MM.1S (cell line): Measurements from ENCODE around the gene C17orf50.

Source experiments
- DNase-seq: peaks from one replicate; pipeline ENCODE4 v3.0.0-alpha.2; 2015
- H2AFZ ChIP-seq: fragments of 300-600 bp; sonication (generic); 2 replicates; pipeline ENCODE4 v1.6.0; 2016; ENCODE audit warnings: antibody characterized with exemption, low read length
- H3F3A ChIP-seq: fragments of 300-600 bp; sonication (generic); 2 replicates; pipeline ENCODE4 v1.6.1; 2016; ENCODE audit warnings: mild to moderate bottlenecking, antibody characterized with exemption, low read length, moderate library complexity, mixed read lengths; ENCODE audit not compliant: insufficient read depth
- H3K27ac ChIP-seq: fragments of 300-600 bp; sonication (generic); 2 replicates; pipeline ENCODE4 v1.5.1; 2016; ENCODE audit warnings: mild to moderate bottlenecking, low read length
- H3K27me3 ChIP-seq: fragments of 300-600 bp; sonication (generic); replicated peaks from 2 replicates; pipeline ENCODE4 v1.6.0; 2016; ENCODE audit warnings: low read length; ENCODE audit not compliant: insufficient read depth
- H3K36me3 ChIP-seq: fragments of 300-600 bp; sonication (generic); replicated peaks from 2 replicates; pipeline ENCODE4 v1.6.1; 2016; ENCODE audit warnings: mild to moderate bottlenecking, low read length, mixed read lengths; ENCODE audit not compliant: insufficient read depth
- H3K4me1 ChIP-seq: fragments of 300-600 bp; sonication (generic); 2 replicates; pipeline ENCODE4 v1.6.1; 2016; ENCODE audit warnings: low read length, mixed read lengths
- H3K4me2 ChIP-seq: fragments of 300-600 bp; sonication (generic); 2 replicates; pipeline ENCODE4 v1.6.0; 2016; ENCODE audit warnings: low read depth, low read length
- H3K4me3 ChIP-seq: fragments of 300-600 bp; sonication (generic); 2 replicates; pipeline ENCODE4 v1.5.1; 2016; ENCODE audit warnings: low read length, mixed read lengths
- H3K79me2 ChIP-seq: fragments of 300-600 bp; sonication (generic); 2 replicates; pipeline ENCODE4 v1.6.1; 2016; ENCODE audit warnings: mixed run types, low read length, mixed read lengths
- H3K9ac ChIP-seq: fragments of 300-600 bp; sonication (generic); 2 replicates; pipeline ENCODE4 v1.6.1; 2016; ENCODE audit warnings: low read length, mixed read lengths
- H3K9me2 ChIP-seq: fragments of 300-600 bp; sonication (generic); replicated peaks from 2 replicates; pipeline ENCODE4 v1.6.1; 2016; ENCODE audit warnings: mild to moderate bottlenecking, low read length, mixed read lengths; ENCODE audit not compliant: insufficient read depth
- H3K9me3 ChIP-seq: fragments of 300-600 bp; sonication (generic); replicated peaks from 2 replicates; pipeline ENCODE4 v1.6.1; 2016; ENCODE audit warnings: mild to moderate bottlenecking, low read length, mixed read lengths; ENCODE audit not compliant: insufficient read depth
- H4K20me1 ChIP-seq: fragments of 300-600 bp; sonication (generic); 2 replicates; pipeline ENCODE4 v1.6.1; 2016; ENCODE audit warnings: mild to moderate bottlenecking, low read length, moderate library complexity, mixed read lengths; ENCODE audit not compliant: insufficient read depth
- CTCF ChIP-seq: fragments of 300-600 bp; sonication (generic); IDR thresholded peaks from 2 replicates; pipeline ENCODE4 v1.5.1; 2016; ENCODE audit warnings: antibody characterized with exemption, low read length, mixed read lengths
- EZH2 ChIP-seq: fragments of 300-600 bp; sonication (generic); optimal IDR thresholded peaks from 2 replicates; pipeline ENCODE3; 2017; ENCODE audit warnings: low read depth, mild to moderate bottlenecking, antibody characterized with exemption, low read length, mixed read lengths
- EZH2phosphoT487 ChIP-seq: fragments of 300-600 bp; sonication (generic); IDR thresholded peaks from 2 replicates; pipeline ENCODE4 v1.6.1; 2018; ENCODE audit warnings: antibody characterized with exemption, low read length

The C17orf50 gene

GRCh38 chr17:35726953-35727460, 33.7 kb upstream of the C17orf50 start:
- Histone ChIP-seq H4K20me1 (no peaks in the 10 kb centered on the region), H3K27ac (peak overlapping the region; percentile 12; the same call in 1 of the 2 replicates), H3K9ac (no peak overlapping the region), H3K79me2 (no peaks in the 10 kb centered on the region), H2AFZ (no peak overlapping the region), H3K36me3 (no peaks in the 10 kb centered on the region), H3K9me3 (no peaks in the 10 kb centered on the region), H3K27me3 (no peaks in the 10 kb centered on the region), H3K9me2 (no peaks in the 10 kb centered on the region), H3K4me1 (peaks cover 18% of the 10 kb centered on the region), H3K4me2 (no peak overlapping the region), H3K4me3 (no peak overlapping the region), H3F3A (no peaks in the 10 kb centered on the region)
- TF ChIP-seq CTCF, result no peak
- TF ChIP-seq EZH2phosphoT487, result no peak
- no peak for DNase-seq

GRCh38 chr17:35727635-35728034, 33.1 kb upstream of the C17orf50 start:
- Histone ChIP-seq H3K27ac (peak overlapping the region; percentile 12; the same call in 1 of the 2 replicates), H2AFZ (no peak overlapping the region), H3F3A (no peaks in the 10 kb centered on the region), H3K79me2 (no peaks in the 10 kb centered on the region), H3K9me2 (no peaks in the 10 kb centered on the region), H4K20me1 (no peaks in the 10 kb centered on the region), H3K27me3 (no peaks in the 10 kb centered on the region), H3K9me3 (no peaks in the 10 kb centered on the region), H3K4me2 (no peak overlapping the region), H3K4me3 (no peak overlapping the region), H3K9ac (no peak overlapping the region), H3K36me3 (no peaks in the 10 kb centered on the region), H3K4me1 (peaks cover 18% of the 10 kb centered on the region)
- no peak for DNase-seq
- TF ChIP-seq EZH2phosphoT487 (no peak), EZH2 (no peak), CTCF (no peak)

GRCh38 chr17:35728551-35728950, 32.1 kb upstream of the C17orf50 start:
- no peak overlapping the region for H3K4me3 ChIP-seq
- H3K9me3 ChIP-seq, result no peaks in the 10 kb centered on the region
- H3K27me3 ChIP-seq, result no peaks in the 10 kb centered on the region
- no peak overlapping the region for H3K27ac ChIP-seq
- DNase-seq, result no peak
- no peak overlapping the region for H3K4me2 ChIP-seq
- H3K9ac ChIP-seq, result no peak overlapping the region
- H3K9me2 ChIP-seq, result no peaks in the 10 kb centered on the region
- no peaks in the 10 kb centered on the region for H3K36me3 ChIP-seq
- peaks cover 18% of the 10 kb centered on the region for H3K4me1 ChIP-seq
- H3F3A ChIP-seq, result no peaks in the 10 kb centered on the region
- TF ChIP-seq CTCF (no peak), EZH2phosphoT487 (no peak), EZH2 (no peak)
- no peaks in the 10 kb centered on the region for H3K79me2 ChIP-seq
- H4K20me1 ChIP-seq, result no peaks in the 10 kb centered on the region
- H2AFZ ChIP-seq, result no peak overlapping the region
